DMS53 treated with DMSO at 0.1 percent for 48 hours (cell line): ENCODE data around the gene GRK3.

Source experiments
- DNase-seq: peaks from one replicate; lab custom pipeline; 2025; ENCODE audit not compliant: unreplicated experiment; lab: John Stamatoyannopoulos, UW

GRK3 gene

GRCh38 chr22:25656724-25657123, 92.2 kb downstream of the GRK3 start:
- DNase-seq = no peak

- no peak for DNase-seq
Measured at GRCh38 chr22:25658633-25659032, 94.2 kb downstream of the GRK3 start.

GRCh38 chr22:25659413-25659812, 94.9 kb downstream of the GRK3 start:
- no peak for DNase-seq

- no peak for DNase-seq
Measured at GRCh38 chr22:25660336-25660735, 95.9 kb downstream of the GRK3 start.

- DNase-seq = no peak
Measured at GRCh38 chr22:25661073-25661472, 96.6 kb downstream of the GRK3 start.

GRCh38 chr22:25663654-25664053, 99.2 kb downstream of the GRK3 start:
- no peak for DNase-seq

- no peak for DNase-seq
Measured at GRCh38 chr22:25666308-25666707, 101.8 kb downstream of the GRK3 start.

GRCh38 chr22:25668437-25668836, 104.0 kb downstream of the GRK3 start:
- no peak for DNase-seq

GRCh38 chr22:25669253-25670069, 105.0 kb downstream of the GRK3 start:
- no peak for DNase-seq

GRCh38 chr22:25670070-25670461, 105.6 kb downstream of the GRK3 start:
- no peak for DNase-seq

- DNase-seq = no peak
Measured at GRCh38 chr22:25672289-25673084, 108.0 kb downstream of the GRK3 start.

GRCh38 chr22:25673713-25674112, 109.2 kb downstream of the GRK3 start:
- DNase-seq = no peak

GRCh38 chr22:25677631-25678030, 113.2 kb downstream of the GRK3 start:
- DNase-seq = no peak

- DNase-seq = no peak
Measured at GRCh38 chr22:25680051-25680450, 115.6 kb downstream of the GRK3 start.

- DNase-seq = no peak
Measured at GRCh38 chr22:25680956-25681355, 116.5 kb downstream of the GRK3 start.

GRCh38 chr22:25682109-25682508, 117.6 kb downstream of the GRK3 start:
- DNase-seq = no peak

- no peak for DNase-seq
Measured at GRCh38 chr22:25688627-25689026, 124.2 kb downstream of the GRK3 start.

GRCh38 chr22:25689631-25690030, 125.2 kb downstream of the GRK3 start:
- DNase-seq = no peak

GRCh38 chr22:25690798-25691197, 126.3 kb downstream of the GRK3 start:
- DNase-seq = no peak

GRCh38 chr22:25692397-25693267, 128.2 kb downstream of the GRK3 start:
- no peak for DNase-seq

- DNase-seq = no peak
Measured at GRCh38 chr22:25693268-25693565, 128.7 kb downstream of the GRK3 start.
